CD4-positive, alpha-beta T cell treated with Interleukin-2 at 100 ng/mL for 4 hours (primary cell): ENCODE results near the gene RBFOX1.
"Not testable (repeated sequence)": the region's sequence is repeated elsewhere in the genome, so short reads cannot be mapped to it uniquely, and the experiment has no call there.

Source experiments
- DNase-seq: peaks from one replicate; pipeline ENCODE4 v3.0.0-alpha.2; 2020; ENCODE audit warnings: low spot score

Gene RBFOX1

GRCh38 chr16:7471268-7471667, 138.6 kb downstream of the RBFOX1 start:
- DNase-seq: no peak

- no peak for DNase-seq
These were observed 149.4 kb downstream of the RBFOX1 start for GRCh38 chr16:7482032-7482431.

GRCh38 chr16:7482596-7483290, 150.1 kb downstream of the RBFOX1 start:
- no peak for DNase-seq

- no peak for DNase-seq
These were observed 155.1 kb downstream of the RBFOX1 start for GRCh38 chr16:7487574-7488323.

- DNase-seq: no peak
These were observed 159.5 kb downstream of the RBFOX1 start for GRCh38 chr16:7492122-7492521.

GRCh38 chr16:7493133-7493532, 160.5 kb downstream of the RBFOX1 start:
- DNase-seq: no peak

- DNase-seq: no peak
These were observed 165.0 kb downstream of the RBFOX1 start for GRCh38 chr16:7497691-7498090.

GRCh38 chr16:7501868-7502267, 169.2 kb downstream of the RBFOX1 start:
- DNase-seq: no peak

GRCh38 chr16:7502591-7503157, 170.0 kb downstream of the RBFOX1 start:
- not testable (repeated sequence) for DNase-seq

- no peak for DNase-seq
These were observed 171.0 kb downstream of the RBFOX1 start for GRCh38 chr16:7503666-7504065.

GRCh38 chr16:7504844-7505243, 172.2 kb downstream of the RBFOX1 start:
- DNase-seq: no peak

GRCh38 chr16:7505495-7505894, 172.8 kb downstream of the RBFOX1 start:
- no peak for DNase-seq

- no peak for DNase-seq
These were observed 173.7 kb downstream of the RBFOX1 start for GRCh38 chr16:7506363-7506762.

- DNase-seq: no peak
These were observed 176.0 kb downstream of the RBFOX1 start for GRCh38 chr16:7508656-7509055.

GRCh38 chr16:7509963-7510601, 177.4 kb downstream of the RBFOX1 start:
- DNase-seq: no peak

GRCh38 chr16:7511549-7512260, 179.1 kb downstream of the RBFOX1 start:
- no peak for DNase-seq

- no peak for DNase-seq
These were observed 179.9 kb downstream of the RBFOX1 start for GRCh38 chr16:7512503-7512902.

GRCh38 chr16:7513429-7513828, 180.8 kb downstream of the RBFOX1 start:
- no peak for DNase-seq

GRCh38 chr16:7515543-7515942, 182.9 kb downstream of the RBFOX1 start:
- DNase-seq: no peak

- no peak for DNase-seq
These were observed 184.9 kb downstream of the RBFOX1 start for GRCh38 chr16:7517496-7517895.

GRCh38 chr16:7518158-7518557, 185.5 kb downstream of the RBFOX1 start:
- no peak for DNase-seq

GRCh38 chr16:7521834-7522233, 189.2 kb downstream of the RBFOX1 start:
- DNase-seq: no peak
